Measurements from ENCODE around the gene UBE2K. TPM values are rescaled to one million over a fixed set of nuclear protein-coding genes. Genes with fewer than 3 reads are reported as not detected.

Gene UBE2K
- total and polyA plus RNA-seq, 10 of the 15 experiments (the other 5 are each of a cell fraction or from before 2014, with no cell fraction given): 17.0 to 141 (median 75.5) TPM

DNA sequence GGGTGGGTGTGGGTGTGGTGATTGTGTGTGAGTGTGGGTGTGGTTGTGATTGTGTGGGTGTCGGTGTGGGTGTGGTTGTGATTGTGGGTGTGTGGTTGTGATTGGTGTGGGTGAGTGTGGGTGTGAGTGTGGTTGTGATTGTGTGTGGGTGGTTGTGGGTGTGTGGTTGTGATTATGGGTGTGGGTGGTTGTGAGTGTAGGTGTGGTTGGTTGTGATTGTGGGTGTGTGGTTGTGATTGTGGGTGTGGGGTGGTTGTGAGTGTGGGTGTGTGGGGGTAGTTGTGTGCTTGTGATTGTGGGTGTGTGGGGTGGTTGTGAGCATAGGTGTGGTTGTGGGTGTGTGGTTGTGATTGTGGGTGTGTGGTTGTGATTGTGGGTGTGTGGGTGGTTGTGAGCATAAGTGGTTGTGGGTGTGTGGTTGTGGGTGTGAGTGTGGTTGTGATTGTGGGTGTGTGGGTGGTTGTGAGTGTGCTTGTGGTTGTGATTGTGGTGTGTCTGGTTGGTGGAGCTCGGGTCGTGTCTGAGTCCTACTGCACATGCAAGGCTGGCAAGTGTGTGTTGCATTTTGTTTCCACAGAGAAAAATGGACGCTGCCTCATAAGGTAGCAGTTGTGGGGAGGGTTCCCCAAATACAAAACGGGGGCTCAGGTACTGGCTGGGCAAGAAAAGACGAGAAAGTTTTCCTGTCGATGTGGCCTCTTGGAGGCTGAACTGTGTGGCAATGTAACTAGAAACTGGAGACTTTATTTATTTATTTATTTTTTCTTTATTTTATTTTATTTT lies 116.7 kb downstream of the UBE2K start (continued):
- TF ChIP-seq, protein P1, sequence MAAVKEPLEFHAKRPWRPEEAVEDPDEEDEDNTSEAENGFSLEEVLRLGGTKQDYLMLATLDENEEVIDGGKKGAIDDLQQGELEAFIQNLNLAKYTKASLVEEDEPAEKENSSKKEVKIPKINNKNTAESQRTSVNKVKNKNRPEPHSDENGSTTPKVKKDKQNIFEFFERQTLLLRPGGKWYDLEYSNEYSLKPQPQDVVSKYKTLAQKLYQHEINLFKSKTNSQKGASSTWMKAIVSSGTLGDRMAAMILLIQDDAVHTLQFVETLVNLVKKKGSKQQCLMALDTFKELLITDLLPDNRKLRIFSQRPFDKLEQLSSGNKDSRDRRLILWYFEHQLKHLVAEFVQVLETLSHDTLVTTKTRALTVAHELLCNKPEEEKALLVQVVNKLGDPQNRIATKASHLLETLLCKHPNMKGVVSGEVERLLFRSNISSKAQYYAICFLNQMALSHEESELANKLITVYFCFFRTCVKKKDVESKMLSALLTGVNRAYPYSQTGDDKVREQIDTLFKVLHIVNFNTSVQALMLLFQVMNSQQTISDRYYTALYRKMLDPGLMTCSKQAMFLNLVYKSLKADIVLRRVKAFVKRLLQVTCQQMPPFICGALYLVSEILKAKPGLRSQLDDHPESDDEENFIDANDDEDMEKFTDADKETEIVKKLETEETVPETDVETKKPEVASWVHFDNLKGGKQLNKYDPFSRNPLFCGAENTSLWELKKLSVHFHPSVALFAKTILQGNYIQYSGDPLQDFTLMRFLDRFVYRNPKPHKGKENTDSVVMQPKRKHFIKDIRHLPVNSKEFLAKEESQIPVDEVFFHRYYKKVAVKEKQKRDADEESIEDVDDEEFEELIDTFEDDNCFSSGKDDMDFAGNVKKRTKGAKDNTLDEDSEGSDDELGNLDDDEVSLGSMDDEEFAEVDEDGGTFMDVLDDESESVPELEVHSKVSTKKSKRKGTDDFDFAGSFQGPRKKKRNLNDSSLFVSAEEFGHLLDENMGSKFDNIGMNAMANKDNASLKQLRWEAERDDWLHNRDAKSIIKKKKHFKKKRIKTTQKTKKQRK (IDR thresholded peaks at IDR 0.05; ENCODE audit: low read depth, low read length): no peak
- no peak for TF ChIP-seq SIN3A (IDR thresholded peaks at IDR 0.05; ENCODE audit: low read depth, low read length)
- no peak for TF ChIP-seq PRDM15 (CRISPR knock-in tag; IDR thresholded peaks at IDR 0.05)
- TF ChIP-seq RCOR1 (conservative IDR thresholded peaks at IDR 0.05; ENCODE audit: low read depth, low read length): no peak
- TF ChIP-seq, protein P2, sequence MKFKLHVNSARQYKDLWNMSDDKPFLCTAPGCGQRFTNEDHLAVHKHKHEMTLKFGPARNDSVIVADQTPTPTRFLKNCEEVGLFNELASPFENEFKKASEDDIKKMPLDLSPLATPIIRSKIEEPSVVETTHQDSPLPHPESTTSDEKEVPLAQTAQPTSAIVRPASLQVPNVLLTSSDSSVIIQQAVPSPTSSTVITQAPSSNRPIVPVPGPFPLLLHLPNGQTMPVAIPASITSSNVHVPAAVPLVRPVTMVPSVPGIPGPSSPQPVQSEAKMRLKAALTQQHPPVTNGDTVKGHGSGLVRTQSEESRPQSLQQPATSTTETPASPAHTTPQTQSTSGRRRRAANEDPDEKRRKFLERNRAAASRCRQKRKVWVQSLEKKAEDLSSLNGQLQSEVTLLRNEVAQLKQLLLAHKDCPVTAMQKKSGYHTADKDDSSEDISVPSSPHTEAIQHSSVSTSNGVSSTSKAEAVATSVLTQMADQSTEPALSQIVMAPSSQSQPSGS (IDR thresholded peaks at IDR 0.05; ENCODE audit: low read length): no peak
- TF ChIP-seq POU2F2 (IDR thresholded peaks at IDR 0.05; ENCODE audit: borderline replicate concordance, low read depth, low read length): no peak
- TF ChIP-seq MTA2 (IDR thresholded peaks at IDR 0.05; ENCODE audit: low read depth): 0 out of 2 replicates have a peak, but pooled peaks have one; percentile 23
- TF ChIP-seq ZSCAN29 (IDR thresholded peaks at IDR 0.05): no peak
- TF ChIP-seq NBN (IDR thresholded peaks at IDR 0.05): peak; percentile 80
- TF ChIP-seq BCL11A (IDR thresholded peaks at IDR 0.05; ENCODE audit: low read depth, low read length): no peak
- TF ChIP-seq, protein P3, sequence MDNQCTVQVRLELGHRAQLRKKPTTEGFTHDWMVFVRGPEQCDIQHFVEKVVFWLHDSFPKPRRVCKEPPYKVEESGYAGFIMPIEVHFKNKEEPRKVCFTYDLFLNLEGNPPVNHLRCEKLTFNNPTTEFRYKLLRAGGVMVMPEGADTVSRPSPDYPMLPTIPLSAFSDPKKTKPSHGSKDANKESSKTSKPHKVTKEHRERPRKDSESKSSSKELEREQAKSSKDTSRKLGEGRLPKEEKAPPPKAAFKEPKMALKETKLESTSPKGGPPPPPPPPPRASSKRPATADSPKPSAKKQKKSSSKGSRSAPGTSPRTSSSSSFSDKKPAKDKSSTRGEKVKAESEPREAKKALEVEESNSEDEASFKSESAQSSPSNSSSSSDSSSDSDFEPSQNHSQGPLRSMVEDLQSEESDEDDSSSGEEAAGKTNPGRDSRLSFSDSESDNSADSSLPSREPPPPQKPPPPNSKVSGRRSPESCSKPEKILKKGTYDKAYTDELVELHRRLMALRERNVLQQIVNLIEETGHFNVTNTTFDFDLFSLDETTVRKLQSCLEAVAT (IDR thresholded peaks at IDR 0.05): peak; percentile 97
- TF ChIP-seq CTCF (IDR thresholded peaks at IDR 0.05 in 2 of 3, conservative IDR thresholded peaks at IDR 0.05 in 1 of 3; ENCODE audit: control insufficient read depth in 2 of 3, extremely low read depth in 1 of 3, insufficient read depth in 1 of 3, low read depth in 3 of 3, low read length in 3 of 3): no peak
- peak; percentile 10 for TF ChIP-seq E4F1 (IDR thresholded peaks at IDR 0.05; ENCODE audit: borderline replicate concordance, partially characterized antibody)
- TF ChIP-seq ZBED1 (IDR thresholded peaks at IDR 0.05; ENCODE audit: borderline replicate concordance): no peak
